ENCODE measurements around the gene PTGER1. TPM values are rescaled to one million over a fixed set of nuclear protein-coding genes. Genes with fewer than 3 reads are reported as not detected.
A peak's percentile ranks its signal among the peaks of the same experiment; 100 is the strongest.

PTGER1 gene
- total and polyA plus RNA-seq, 9 of the 15 experiments (the other 6 are each of a cell fraction or from before 2014, with no cell fraction given): 0.06 to 0.36 (median 0.31) TPM; not detected in 5

DNA sequence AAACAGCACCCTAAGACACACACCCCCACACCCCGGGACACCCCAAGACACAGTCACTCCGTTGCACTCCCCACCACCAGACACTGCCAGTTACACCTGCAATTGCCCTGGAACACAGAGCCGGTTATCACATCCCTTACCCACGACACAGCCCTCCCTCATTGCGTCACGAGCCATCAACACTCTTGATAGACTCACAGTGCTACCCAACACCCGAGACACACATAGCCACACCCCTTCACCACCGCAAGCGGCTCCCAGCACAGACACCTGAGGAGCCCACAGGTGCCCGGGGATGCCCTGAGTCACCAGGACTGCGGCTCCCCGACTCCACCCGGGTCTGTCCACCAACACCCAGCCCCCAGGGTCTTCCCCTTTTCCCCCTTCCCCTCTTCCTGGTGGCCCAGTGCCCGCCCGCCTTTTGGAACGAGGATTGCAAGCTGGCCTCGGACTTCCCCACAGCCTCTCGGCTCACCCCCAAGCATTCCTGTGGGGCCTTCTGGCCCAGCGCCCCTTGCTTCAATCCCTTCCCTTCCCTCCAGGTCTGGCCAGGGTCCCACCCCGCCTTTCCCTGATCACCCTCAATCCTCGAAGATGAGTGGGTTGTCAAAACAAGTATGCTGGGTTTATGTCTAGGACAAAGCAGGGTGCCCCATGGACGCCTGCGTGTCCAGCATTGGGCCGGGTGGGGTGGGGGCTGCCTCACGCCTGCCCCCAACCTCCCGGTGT is 1.7 kb upstream of the PTGER1 start (continued):
- TF ChIP-seq ZNF174 (CRISPR knock-in tag; IDR thresholded peaks at IDR 0.05) (no peak), TAL1 (IDR thresholded peaks at IDR 0.05) (no peak), HNRNPH1 (optimal IDR thresholded peaks at IDR 0.05; ENCODE audit: low read depth, low read length) (no peak), TRIM24 (IDR thresholded peaks at IDR 0.05) (no peak), NR2C1 (IDR thresholded peaks at IDR 0.05) (no peak), NR2C1 (tag; IDR thresholded peaks at IDR 0.05) (no peak), SMAD4 (CRISPR knock-in tag; conservative IDR thresholded peaks at IDR 0.05) (0 out of 2 replicates have a peak, but pooled peaks have one; percentile 10), NR1H2 (CRISPR knock-in tag; IDR thresholded peaks at IDR 0.05) (no peak), MECOM (CRISPR knock-in tag; IDR thresholded peaks at IDR 0.05) (no peak), PHF21A (IDR thresholded peaks at IDR 0.05; ENCODE audit: borderline replicate concordance, low read depth) (no peak), SRSF9 (IDR thresholded peaks at IDR 0.05; ENCODE audit: borderline replicate concordance, low read depth, low read length) (no peak), WHSC1 (IDR thresholded peaks at IDR 0.05; ENCODE audit: low read length) (no peak), ZNF134 (CRISPR knock-in tag; conservative IDR thresholded peaks at IDR 0.05) (no peak), ZNF232 (CRISPR knock-in tag; IDR thresholded peaks at IDR 0.05) (no peak), ELF4 (CRISPR knock-in tag; IDR thresholded peaks at IDR 0.05) (0 out of 2 replicates have a peak, but pooled peaks have one; percentile 51), CXXC5 (CRISPR knock-in tag; IDR thresholded peaks at IDR 0.05) (peak; percentile 36; the same call in 1 of the 2 replicates), ZNF695 (CRISPR knock-in tag; IDR thresholded peaks at IDR 0.05) (no peak), ZC3H4 (CRISPR knock-in tag; IDR thresholded peaks at IDR 0.05; ENCODE audit: borderline replicate concordance) (no peak), KLF6 (CRISPR knock-in tag; IDR thresholded peaks at IDR 0.05; ENCODE audit: borderline replicate concordance) (no peak), JUN (IDR thresholded peaks at IDR 0.05; ENCODE audit: borderline replicate concordance, low read depth, low read length) (no peak), JUN (CRISPR knock-in tag; IDR thresholded peaks at IDR 0.05; ENCODE audit: borderline replicate concordance) (no peak)
- TF ChIP-seq, protein P1, sequence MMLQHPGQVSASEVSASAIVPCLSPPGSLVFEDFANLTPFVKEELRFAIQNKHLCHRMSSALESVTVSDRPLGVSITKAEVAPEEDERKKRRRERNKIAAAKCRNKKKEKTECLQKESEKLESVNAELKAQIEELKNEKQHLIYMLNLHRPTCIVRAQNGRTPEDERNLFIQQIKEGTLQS (IDR thresholded peaks at IDR 0.05): peak; percentile 80
- TF ChIP-seq, protein P1 (CRISPR knock-in tag; conservative IDR thresholded peaks at IDR 0.05): no peak
- TF ChIP-seq, protein P2, sequence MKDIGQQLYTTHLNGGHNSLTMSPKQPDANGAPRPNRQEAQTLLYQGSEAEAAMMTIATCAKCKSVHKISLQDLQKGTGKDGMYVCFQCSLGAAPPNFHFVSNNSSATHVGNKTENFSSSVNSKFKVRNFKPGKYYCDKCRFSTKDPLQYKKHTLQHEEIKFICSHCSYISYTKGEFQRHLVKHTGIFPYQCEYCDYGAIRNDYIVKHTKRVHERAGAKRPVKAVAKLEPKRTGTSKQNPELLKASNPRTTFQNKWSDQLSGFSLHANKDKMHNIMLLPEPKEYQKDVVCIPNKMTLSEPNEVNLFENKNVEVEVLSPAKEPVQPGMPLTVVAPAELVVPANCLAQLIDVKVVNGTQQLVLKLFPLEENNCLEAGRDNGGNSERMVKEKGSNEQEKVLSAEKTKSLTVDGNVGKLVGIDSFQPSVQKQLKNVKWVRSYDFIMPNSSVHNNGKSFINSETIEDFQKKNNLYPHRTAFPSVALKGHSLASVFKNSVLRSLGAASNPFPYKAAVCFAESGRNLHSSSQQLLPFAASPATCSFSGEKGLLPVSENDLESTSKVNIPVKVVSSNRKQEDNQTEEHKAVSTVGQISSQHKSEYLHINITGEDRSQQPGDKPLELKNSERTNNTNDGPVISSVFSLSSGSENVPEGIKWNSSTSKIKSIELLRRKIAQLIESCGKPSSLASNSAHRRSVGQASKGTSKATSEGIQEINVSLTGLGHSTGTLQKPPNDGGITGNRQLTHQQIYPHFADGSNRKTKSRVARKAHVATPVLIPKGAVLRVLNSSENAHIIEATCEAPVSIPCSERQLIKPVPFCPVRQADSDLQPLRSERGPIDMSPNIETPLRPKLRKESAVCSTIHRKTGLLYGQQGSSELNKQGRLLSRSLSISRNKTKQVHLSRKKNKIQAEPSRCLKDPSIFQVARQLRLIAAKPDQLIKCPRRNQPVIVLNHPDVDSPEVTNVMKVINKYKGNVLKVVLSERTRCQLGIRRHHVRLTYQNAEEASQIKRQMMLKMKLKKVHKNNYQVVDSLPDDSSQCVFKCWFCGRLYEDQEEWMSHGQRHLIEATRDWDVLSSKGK (CRISPR knock-in tag; IDR thresholded peaks at IDR 0.05): no peak
- TF ChIP-seq, protein P3, sequence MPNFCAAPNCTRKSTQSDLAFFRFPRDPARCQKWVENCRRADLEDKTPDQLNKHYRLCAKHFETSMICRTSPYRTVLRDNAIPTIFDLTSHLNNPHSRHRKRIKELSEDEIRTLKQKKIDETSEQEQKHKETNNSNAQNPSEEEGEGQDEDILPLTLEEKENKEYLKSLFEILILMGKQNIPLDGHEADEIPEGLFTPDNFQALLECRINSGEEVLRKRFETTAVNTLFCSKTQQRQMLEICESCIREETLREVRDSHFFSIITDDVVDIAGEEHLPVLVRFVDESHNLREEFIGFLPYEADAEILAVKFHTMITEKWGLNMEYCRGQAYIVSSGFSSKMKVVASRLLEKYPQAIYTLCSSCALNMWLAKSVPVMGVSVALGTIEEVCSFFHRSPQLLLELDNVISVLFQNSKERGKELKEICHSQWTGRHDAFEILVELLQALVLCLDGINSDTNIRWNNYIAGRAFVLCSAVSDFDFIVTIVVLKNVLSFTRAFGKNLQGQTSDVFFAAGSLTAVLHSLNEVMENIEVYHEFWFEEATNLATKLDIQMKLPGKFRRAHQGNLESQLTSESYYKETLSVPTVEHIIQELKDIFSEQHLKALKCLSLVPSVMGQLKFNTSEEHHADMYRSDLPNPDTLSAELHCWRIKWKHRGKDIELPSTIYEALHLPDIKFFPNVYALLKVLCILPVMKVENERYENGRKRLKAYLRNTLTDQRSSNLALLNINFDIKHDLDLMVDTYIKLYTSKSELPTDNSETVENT (CRISPR knock-in tag; IDR thresholded peaks at IDR 0.05): no peak
